T-helper 1 cell treated with Interleukin-12 subunit alpha and Interleukin-12 subunit beta and Interleukin-4 antibody, amounts not matched to agents 30 ng/mL and 1 ng/mL, for 36 hours (primary cell): ENCODE results near the gene HLA-B. TPM values are rescaled to one million over a fixed set of nuclear protein-coding genes. Genes with fewer than 3 reads are reported as not detected.

Experiments used
- intact Hi-C: fragments of 100-400 bp; cut with micrococcal nuclease; formaldehyde crosslinking; loops from one replicate; pipeline ENCODE4 v1.15.1; 2024
- total RNA-seq: library from RNA; stranded (reverse); gene quantifications from 2 replicates; pipeline ENCODE4 v1.2.3, GENCODE V29; 2022

The HLA-B gene
- total RNA-seq, 1 donor from 2014 or later, result 6,208 TPM

- intact Hi-C loops, result no loop called here
Observed at GRCh38 chr6:31308845-31309175, 48.2 kb downstream of the HLA-B start.

- intact Hi-C loops, result no loop called here
Observed at GRCh38 chr6:31308050-31308844, 48.7 kb downstream of the HLA-B start.

- intact Hi-C loops, result no loop called here
Observed at GRCh38 chr6:31307669-31308049, 49.3 kb downstream of the HLA-B start.

- intact Hi-C loops, result no loop called here
Observed at GRCh38 chr6:31305703-31306219, 51.2 kb downstream of the HLA-B start.

- intact Hi-C loops, result no loop called here
Observed at GRCh38 chr6:31304683-31305082, 52.3 kb downstream of the HLA-B start.

Other genes starting within 250 kb of the HLA-B start
- not detected in 2 replicates for gene C6orf15, start 244.6 kb downstream of the HLA-B start, total RNA-seq
- not detected in 2 replicates for gene PSORS1C1, start 242.4 kb downstream of the HLA-B start, total RNA-seq
- not detected in 2 replicates for gene CDSN, start 236.7 kb downstream of the HLA-B start, total RNA-seq
- not detected in 2 replicates for gene PSORS1C2, start 218.1 kb downstream of the HLA-B start, total RNA-seq
- gene CCHCR1, start 199.4 kb downstream of the HLA-B start, total RNA-seq, result 36.5 and 42.4 TPM in 2 replicates
- gene TCF19, start 198.6 kb downstream of the HLA-B start, total RNA-seq, result 67.2 and 67.6 TPM in 2 replicates
- gene POU5F1, start 186.5 kb downstream of the HLA-B start, total RNA-seq, result not detected in 2 replicates
- 1,723 and 1,765 TPM in 2 replicates for gene HLA-C, start 85.1 kb downstream of the HLA-B start, total RNA-seq
- 12.4 and 12.8 TPM in 2 replicates for gene MICA, start 46.4 kb upstream of the HLA-B start, total RNA-seq
- 55.3 and 58.5 TPM in 2 replicates for gene MICB, start 141.0 kb upstream of the HLA-B start, total RNA-seq
- not detected in 2 replicates for gene MCCD1, start 171.8 kb upstream of the HLA-B start, total RNA-seq
- gene DDX39B, start 184.8 kb upstream of the HLA-B start, total RNA-seq, result 422 and 431 TPM in 2 replicates
- 1.2 and 1.4 TPM in 2 replicates for gene ATP6V1G2, start 189.4 kb upstream of the HLA-B start, total RNA-seq
- 14.5 and 16.4 TPM in 2 replicates for gene NFKBIL1, start 190.4 kb upstream of the HLA-B start, total RNA-seq
- 204 and 212 TPM in 2 replicates for gene LTA, start 215.1 kb upstream of the HLA-B start, total RNA-seq
- gene TNF, start 218.4 kb upstream of the HLA-B start, total RNA-seq, result 171 and 172 TPM in 2 replicates
- 2,430 and 2,468 TPM in 2 replicates for gene LTB, start 225.2 kb upstream of the HLA-B start, total RNA-seq
- 149 and 171 TPM in 2 replicates for gene LST1, start 229.1 kb upstream of the HLA-B start, total RNA-seq
- 48.5 and 52.7 TPM in 2 replicates for gene NCR3, start 235.8 kb upstream of the HLA-B start, total RNA-seq